NCI-H1436 treated with DMSO at 0.1 percent for 48 hours (cell line): ENCODE results near the gene GSTM4.
"Not testable (repeated sequence)": the region's sequence is repeated elsewhere in the genome, so short reads cannot be mapped to it uniquely, and the experiment has no call there.

Source experiments
- DNase-seq: peaks from one replicate; lab custom pipeline; 2025; lab: John Stamatoyannopoulos, UW

Gene GSTM4

GRCh38 chr1:109704173-109704572 lies 48.3 kb downstream of the GSTM4 start:
- DNase-seq = no peak

- DNase-seq = no peak
Observed at GRCh38 chr1:109705411-109705810, 49.5 kb downstream of the GSTM4 start.

- DNase-seq = not testable (repeated sequence)
Observed at GRCh38 chr1:109708949-109709348, 53.0 kb downstream of the GSTM4 start.

- not testable (repeated sequence) for DNase-seq
Observed at GRCh38 chr1:109709822-109710221, 53.9 kb downstream of the GSTM4 start.
